Measurements from ENCODE around the gene RNF157.

DNA sequence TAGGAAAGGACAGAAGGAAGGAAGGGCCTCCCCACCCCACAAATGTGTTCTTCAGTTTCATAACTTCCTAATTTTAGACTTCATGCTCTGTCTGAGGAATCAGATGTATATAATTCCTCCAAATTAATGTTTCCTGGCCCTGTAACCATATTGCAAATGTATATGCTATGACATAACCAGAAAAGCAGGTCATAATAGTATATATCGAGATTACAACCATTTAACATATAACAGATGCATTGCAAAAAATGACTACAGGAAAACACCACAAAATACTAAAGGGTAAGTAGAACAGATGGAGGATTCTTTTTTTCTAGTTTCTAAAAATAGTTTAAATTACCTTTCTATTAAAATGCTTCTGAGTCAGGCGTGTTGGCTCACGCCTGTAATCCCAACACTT is 133.6 kb downstream of the RNF157 start:
- TF ChIP-seq, protein P1, sequence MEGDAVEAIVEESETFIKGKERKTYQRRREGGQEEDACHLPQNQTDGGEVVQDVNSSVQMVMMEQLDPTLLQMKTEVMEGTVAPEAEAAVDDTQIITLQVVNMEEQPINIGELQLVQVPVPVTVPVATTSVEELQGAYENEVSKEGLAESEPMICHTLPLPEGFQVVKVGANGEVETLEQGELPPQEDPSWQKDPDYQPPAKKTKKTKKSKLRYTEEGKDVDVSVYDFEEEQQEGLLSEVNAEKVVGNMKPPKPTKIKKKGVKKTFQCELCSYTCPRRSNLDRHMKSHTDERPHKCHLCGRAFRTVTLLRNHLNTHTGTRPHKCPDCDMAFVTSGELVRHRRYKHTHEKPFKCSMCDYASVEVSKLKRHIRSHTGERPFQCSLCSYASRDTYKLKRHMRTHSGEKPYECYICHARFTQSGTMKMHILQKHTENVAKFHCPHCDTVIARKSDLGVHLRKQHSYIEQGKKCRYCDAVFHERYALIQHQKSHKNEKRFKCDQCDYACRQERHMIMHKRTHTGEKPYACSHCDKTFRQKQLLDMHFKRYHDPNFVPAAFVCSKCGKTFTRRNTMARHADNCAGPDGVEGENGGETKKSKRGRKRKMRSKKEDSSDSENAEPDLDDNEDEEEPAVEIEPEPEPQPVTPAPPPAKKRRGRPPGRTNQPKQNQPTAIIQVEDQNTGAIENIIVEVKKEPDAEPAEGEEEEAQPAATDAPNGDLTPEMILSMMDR (IDR thresholded peaks at IDR 0.05) = no peak
- no peak for TF ChIP-seq EP300 (IDR thresholded peaks at IDR 0.05)
